Activated CD4-positive, alpha-beta T cell treated with anti-CD3 and anti-CD28 coated beads, Interleukin-2, amount 10 ng/mL, durations not matched to agents 24 days and 14 days (primary cell): ENCODE results near the gene C12orf60. TPM values are rescaled to one million over a fixed set of nuclear protein-coding genes. Genes with fewer than 3 reads are reported as not detected.

Experiments
- total RNA-seq: library from RNA; stranded (reverse); gene quantifications from 2 replicates; pipeline ENCODE4 v1.2.3, GENCODE V29; 2022

C12orf60 gene
- total RNA-seq, 1 donor from 2014 or later: 3.0 TPM

Other genes starting within 250 kb of the C12orf60 start
- not detected in 2 replicates for gene PLBD1, start 235.8 kb upstream of the C12orf60 start, total RNA-seq
- gene GUCY2C, start 107.1 kb upstream of the C12orf60 start, total RNA-seq: not detected in 2 replicates
- gene WBP11, start 192 bp upstream of the C12orf60 start, total RNA-seq: 136 and 138 TPM in 2 replicates
- not detected in 2 replicates for gene SMCO3, start 10.5 kb downstream of the C12orf60 start, total RNA-seq
- not detected in 2 replicates for gene ART4, start 39.9 kb downstream of the C12orf60 start, total RNA-seq
- gene MGP, start 82.2 kb downstream of the C12orf60 start, total RNA-seq: not detected in 2 replicates
- 1.5 and 1.8 TPM in 2 replicates for gene ERP27, start 134.9 kb downstream of the C12orf60 start, total RNA-seq
- 452 TPM in 2 replicates for gene ARHGDIB, start 157.9 kb downstream of the C12orf60 start, total RNA-seq
- gene PDE6H, start 169.4 kb downstream of the C12orf60 start, total RNA-seq: not detected in 2 replicates